HepG2 (cell line): Measurements from ENCODE around the gene CD244. TPM values are rescaled to one million over a fixed set of nuclear protein-coding genes. Genes with fewer than 3 reads are reported as not detected.

Source experiments
- ATAC-seq: fragments of 200-7000 bp; cut with Tn5 transposase; 3 replicates; pipeline ENCODE4 v1.9.1; 2020; ENCODE audit warnings: mild to moderate bottlenecking, moderate library complexity
- BruUV-seq: library from RNA; stranded (reverse); fragments of 400-500 nt; replicated peaks from 2 replicates; lab custom pipeline; 2021; lab: Mats Ljungman, UMichigan
- CTCF ChIA-PET: fragments of 300-600 bp; formaldehyde crosslinking; extraction: SDS; loops from one replicate; lab custom pipeline; 2021; ENCODE audit warnings: low total read pairs, inconsistent platforms, low intra/inter-chr PET ratio; lab: Yijun Ruan, JAX
- POLR2A ChIA-PET: fragments of 350-600 bp; sonication (Branson Sonifier 250); formaldehyde crosslinking; loops from one replicate; lab custom pipeline; 2020; ENCODE audit warnings: antibody characterized with exemption, inconsistent platforms; lab: Yijun Ruan, JAX
- DNase-seq: peaks from one replicate; pipeline ENCODE4 v3.0.0-alpha.2; 2015; ENCODE audit warnings: low spot score
- FAIRE-seq: peaks from 3 replicates; lab custom pipeline; 2011; peaks lifted over from hg19 to GRCh38; lab: Jason Lieb, UNC
- H2AFZ ChIP-seq: one replicate; pipeline ENCODE4 v1.6.1; 2011; ENCODE audit warnings: low read length, inconsistent platforms
- H3K27ac ChIP-seq: fragments of 300-600 bp; 3 replicates; pipeline ENCODE4 v1.8.0; 2011; ENCODE audit warnings: mixed run types, mild to moderate bottlenecking, mixed read lengths, low read length, inconsistent platforms; ENCODE audit not compliant: insufficient read depth; ENCODE audit errors: extremely low read length
- H3K27me3 ChIP-seq, 2 experiments: fragments of 200-600 bp in 1 of 2; 2 replicates in 1 of 2; 3 replicates in 1 of 2; pipeline versions ENCODE4 v1.6.0 to v1.8.0; 2011; ENCODE audit warnings: low read length in 2 of 2, mild to moderate bottlenecking in 2 of 2, moderate library complexity in 2 of 2, inconsistent platforms in 1 of 2; ENCODE audit not compliant: insufficient read depth in 2 of 2, control insufficient read depth in 1 of 2
- H3K36me3 ChIP-seq, 2 experiments: fragments of 200-600 bp in 1 of 2; replicated peaks in 1 of 2; 2 replicates in 1 of 2; 3 replicates in 1 of 2; pipeline versions ENCODE4 v1.5.1 to v1.8.0; 2011; ENCODE audit warnings: low read length in 2 of 2, inconsistent platforms in 1 of 2; ENCODE audit not compliant: insufficient read depth in 2 of 2, control insufficient read depth in 1 of 2
- H3K4me1 ChIP-seq: 2 replicates; pipeline ENCODE4 v1.5.1; 2012; ENCODE audit warnings: low read length, inconsistent platforms; ENCODE audit not compliant: insufficient read depth
- H3K4me2 ChIP-seq: 2 replicates; pipeline ENCODE4 v1.6.0; 2011; ENCODE audit warnings: low read depth, low read length, inconsistent platforms
- H3K4me3 ChIP-seq, 3 experiments: fragments of 200-600 bp in 1 of 3; sonication (generic), shearing (Covaris generic) in 1 of 3; replicated peaks in 1 of 3; 2 replicates each; pipeline ENCODE4 v1.5.1; 2011 to 2016; ENCODE audit warnings: low read length in 3 of 3, inconsistent platforms in 2 of 3, low read depth in 2 of 3, mild to moderate bottlenecking in 2 of 3, control low read depth in 1 of 3, mixed read lengths in 1 of 3; ENCODE audit not compliant: insufficient read depth in 1 of 3
- H3K79me2 ChIP-seq: one replicate; pipeline ENCODE4 v1.6.1; 2011; ENCODE audit warnings: low read length, inconsistent platforms; ENCODE audit not compliant: insufficient read depth
- H3K9ac ChIP-seq: 2 replicates; pipeline ENCODE4 v1.6.0; 2011; ENCODE audit warnings: mild to moderate bottlenecking, low read depth, low read length, inconsistent platforms; ENCODE audit not compliant: insufficient read depth
- H3K9me3 ChIP-seq: 2 replicates; pipeline ENCODE4 v1.5.1; 2012; ENCODE audit warnings: mild to moderate bottlenecking, low read length
- H4K20me1 ChIP-seq: 2 replicates; pipeline ENCODE4 v1.6.0; 2011; ENCODE audit warnings: inconsistent platforms, mild to moderate bottlenecking, low read length, moderate library complexity; ENCODE audit not compliant: insufficient read depth
- RAD51 ChIP-seq: fragments of 450-650 bp; IDR thresholded peaks from 2 replicates; pipeline ENCODE4 v1.6.1; 2016; ENCODE audit warnings: borderline replicate concordance
- SMAD1 ChIP-seq: sonication (generic); formaldehyde crosslinking; IDR thresholded peaks from 2 replicates; pipeline ENCODE4 v1.4.0; 2020; ENCODE audit warnings: missing genetic modification reagents, low read depth, mild to moderate bottlenecking, borderline replicate concordance
- ZNF557 ChIP-seq: sonication (generic); formaldehyde crosslinking; IDR thresholded peaks from 2 replicates; pipeline ENCODE4 v1.4.0; 2020; ENCODE audit warnings: missing genetic modification reagents
- WGBS: methylation state at CpG from one replicate; pipeline ENCODE4 v1.1.6; 2017; ENCODE audit warnings: low lambda C conversion rate; 5-methylcytosine and 5-hydroxymethylcytosine counted together
- in situ Hi-C: cut with HindIII; loops from 2 replicates; pipeline ENCODE4 v1.10.0; 2017; ENCODE audit warnings: low pct_unique_long_range_greater_than_20kb; ENCODE audit not compliant: extremely low pct_ligation_motif_present
- intact Hi-C: fragments of 100-400 bp; cut with micrococcal nuclease; formaldehyde crosslinking; loops from one replicate; pipeline ENCODE4 v1.10.0; 2022; ENCODE audit not compliant: unreplicated experiment
- polyA plus RNA-seq, 8 experiments: library from polyadenylated mRNA; depleted of rRNA in 3 of 8; stranded (reverse) in 7 of 8; unstranded in 1 of 8; fragments of >200 nt; fragmentation: Illumina TruSeq in 4 of 8; extraction: Trizol in 4 of 8; gene quantifications; 2 replicates each; pipeline versions ENCODE4 v1.2.1 to v1.2.3, GENCODE V29; 2011 to 2016; ENCODE audit warnings: low read depth in 4 of 8, missing spikeins in 1 of 8, mixed read lengths in 1 of 8; ENCODE audit not compliant: insufficient read depth in 1 of 8
- total RNA-seq, 5 experiments: library from RNA; depleted of rRNA; stranded (reverse); fragments of >200 nt; fragmentation: Illumina TruSeq; extraction: Trizol; gene quantifications; 2 replicates each; pipeline ENCODE4 v1.2.3, GENCODE V29; 2016; ENCODE audit warnings: low read depth in 1 of 5
- TF ChIP-seq, protein P1 (sequence below): sonication (generic); formaldehyde crosslinking; IDR thresholded peaks from 2 replicates; pipeline ENCODE4 v1.9.0; 2021; ENCODE audit warnings: missing genetic modification reagents, borderline replicate concordance
- TF ChIP-seq, protein P2 (sequence below): sonication (generic); formaldehyde crosslinking; IDR thresholded peaks from 2 replicates; pipeline ENCODE4 v1.5.1; 2020; ENCODE audit warnings: mild to moderate bottlenecking, missing genetic modification reagents, moderate library complexity
- TF ChIP-seq, protein P3 (sequence below): IDR thresholded peaks from 2 replicates; pipeline ENCODE4 v1.6.1; 2016; ENCODE audit warnings: low read depth, control low read depth
- TF ChIP-seq, protein P4 (sequence below): sonication (generic); formaldehyde crosslinking; IDR thresholded peaks from 2 replicates; pipeline ENCODE4 v1.4.0; 2020; ENCODE audit warnings: mild to moderate bottlenecking, missing genetic modification reagents
- TF ChIP-seq, protein P5 (sequence below): sonication (generic); formaldehyde crosslinking; IDR thresholded peaks from 2 replicates; pipeline ENCODE4 v1.4.0; 2020; ENCODE audit warnings: missing genetic modification reagents
- TF ChIP-seq, protein P6 (sequence below): sonication (generic); formaldehyde crosslinking; IDR thresholded peaks from 2 replicates; pipeline ENCODE4 v1.5.1; 2020; ENCODE audit warnings: missing genetic modification reagents, mild to moderate bottlenecking, borderline replicate concordance
- TF ChIP-seq, protein P7 (sequence below): sonication (generic); formaldehyde crosslinking; IDR thresholded peaks from 2 replicates; pipeline ENCODE4 v1.5.0; 2020; ENCODE audit warnings: missing genetic modification reagents
- TF ChIP-seq, protein P8 (sequence below): sonication (generic); formaldehyde crosslinking; IDR thresholded peaks from 2 replicates; pipeline ENCODE4 v1.4.0; 2020; ENCODE audit warnings: missing genetic modification reagents, mild to moderate bottlenecking, borderline replicate concordance

CD244 gene
- total and polyA plus RNA-seq, 2 of the 13 experiments (the other 11 are each of a cell fraction or from before 2014, with no cell fraction given), result 0.09 TPM; not detected in 1

DNA sequence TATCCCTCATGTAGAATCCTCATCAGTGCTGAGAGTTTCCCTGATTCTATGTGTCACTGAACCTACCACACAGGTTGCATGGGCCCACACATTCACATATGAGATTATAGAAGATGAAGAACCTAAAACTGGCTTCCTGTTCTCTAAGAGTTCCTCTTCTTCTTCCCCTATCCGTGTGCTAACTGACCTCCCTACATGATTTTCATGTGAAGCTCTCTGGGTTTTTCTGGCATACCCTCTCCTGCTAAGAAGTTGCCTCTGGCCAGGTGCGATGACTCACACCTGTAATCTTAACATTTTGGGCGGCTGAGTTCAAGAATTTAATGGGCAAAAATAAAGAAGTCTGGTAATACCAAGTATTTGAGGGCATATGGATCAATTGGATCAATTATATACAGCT is 5.5 kb upstream of the CD244 start:
- POLR2A ChIA-PET, result no interaction called here
- Histone ChIP-seq H3K4me1 (peaks cover 28% of the 10 kb centered on the region), H2AFZ (no peak overlapping the region), H3K36me3 (no peaks in the 10 kb centered on the region), H3K4me2 (no peak overlapping the region), H3K4me3 (no peak overlapping the region), H3K27ac (no peak overlapping the region), H4K20me1 (no peaks in the 10 kb centered on the region), H3K9ac (no peak overlapping the region), H3K9me3 (no peaks in the 10 kb centered on the region), H3K27me3 (no peaks in the 10 kb centered on the region), H3K79me2 (no peaks in the 10 kb centered on the region)
- DNase-seq, result no peak
- FAIRE-seq, result no peak
- intact Hi-C loops, result no loop called here
- no TSS peak for BruUV-seq
- ATAC-seq, result no peak
- in situ Hi-C loops, result no loop called here
- WGBS, result 55% methylated on average over 3 of the region's 3 CpGs
- CTCF ChIA-PET, result no interaction called here
- TF ChIP-seq, protein P1, sequence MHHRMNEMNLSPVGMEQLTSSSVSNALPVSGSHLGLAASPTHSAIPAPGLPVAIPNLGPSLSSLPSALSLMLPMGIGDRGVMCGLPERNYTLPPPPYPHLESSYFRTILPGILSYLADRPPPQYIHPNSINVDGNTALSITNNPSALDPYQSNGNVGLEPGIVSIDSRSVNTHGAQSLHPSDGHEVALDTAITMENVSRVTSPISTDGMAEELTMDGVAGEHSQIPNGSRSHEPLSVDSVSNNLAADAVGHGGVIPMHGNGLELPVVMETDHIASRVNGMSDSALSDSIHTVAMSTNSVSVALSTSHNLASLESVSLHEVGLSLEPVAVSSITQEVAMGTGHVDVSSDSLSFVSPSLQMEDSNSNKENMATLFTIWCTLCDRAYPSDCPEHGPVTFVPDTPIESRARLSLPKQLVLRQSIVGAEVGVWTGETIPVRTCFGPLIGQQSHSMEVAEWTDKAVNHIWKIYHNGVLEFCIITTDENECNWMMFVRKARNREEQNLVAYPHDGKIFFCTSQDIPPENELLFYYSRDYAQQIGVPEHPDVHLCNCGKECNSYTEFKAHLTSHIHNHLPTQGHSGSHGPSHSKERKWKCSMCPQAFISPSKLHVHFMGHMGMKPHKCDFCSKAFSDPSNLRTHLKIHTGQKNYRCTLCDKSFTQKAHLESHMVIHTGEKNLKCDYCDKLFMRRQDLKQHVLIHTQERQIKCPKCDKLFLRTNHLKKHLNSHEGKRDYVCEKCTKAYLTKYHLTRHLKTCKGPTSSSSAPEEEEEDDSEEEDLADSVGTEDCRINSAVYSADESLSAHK (CRISPR knock-in tag), result no peak
- TF ChIP-seq, protein P2, sequence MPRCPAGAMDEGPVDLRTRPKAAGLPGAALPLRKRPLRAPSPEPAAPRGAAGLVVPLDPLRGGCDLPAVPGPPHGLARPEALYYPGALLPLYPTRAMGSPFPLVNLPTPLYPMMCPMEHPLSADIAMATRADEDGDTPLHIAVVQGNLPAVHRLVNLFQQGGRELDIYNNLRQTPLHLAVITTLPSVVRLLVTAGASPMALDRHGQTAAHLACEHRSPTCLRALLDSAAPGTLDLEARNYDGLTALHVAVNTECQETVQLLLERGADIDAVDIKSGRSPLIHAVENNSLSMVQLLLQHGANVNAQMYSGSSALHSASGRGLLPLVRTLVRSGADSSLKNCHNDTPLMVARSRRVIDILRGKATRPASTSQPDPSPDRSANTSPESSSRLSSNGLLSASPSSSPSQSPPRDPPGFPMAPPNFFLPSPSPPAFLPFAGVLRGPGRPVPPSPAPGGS (CRISPR knock-in tag), result no peak
- TF ChIP-seq, protein P3, sequence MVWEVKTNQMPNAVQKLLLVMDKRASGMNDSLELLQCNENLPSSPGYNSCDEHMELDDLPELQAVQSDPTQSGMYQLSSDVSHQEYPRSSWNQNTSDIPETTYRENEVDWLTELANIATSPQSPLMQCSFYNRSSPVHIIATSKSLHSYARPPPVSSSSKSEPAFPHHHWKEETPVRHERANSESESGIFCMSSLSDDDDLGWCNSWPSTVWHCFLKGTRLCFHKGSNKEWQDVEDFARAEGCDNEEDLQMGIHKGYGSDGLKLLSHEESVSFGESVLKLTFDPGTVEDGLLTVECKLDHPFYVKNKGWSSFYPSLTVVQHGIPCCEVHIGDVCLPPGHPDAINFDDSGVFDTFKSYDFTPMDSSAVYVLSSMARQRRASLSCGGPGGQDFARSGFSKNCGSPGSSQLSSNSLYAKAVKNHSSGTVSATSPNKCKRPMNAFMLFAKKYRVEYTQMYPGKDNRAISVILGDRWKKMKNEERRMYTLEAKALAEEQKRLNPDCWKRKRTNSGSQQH (CRISPR knock-in tag), result no peak
- TF ChIP-seq RAD51 (no peak), SMAD1 (no peak), ZNF557 (CRISPR knock-in tag) (no peak)
- TF ChIP-seq, protein P4, sequence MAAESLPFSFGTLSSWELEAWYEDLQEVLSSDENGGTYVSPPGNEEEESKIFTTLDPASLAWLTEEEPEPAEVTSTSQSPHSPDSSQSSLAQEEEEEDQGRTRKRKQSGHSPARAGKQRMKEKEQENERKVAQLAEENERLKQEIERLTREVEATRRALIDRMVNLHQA (CRISPR knock-in tag), result no peak
- TF ChIP-seq, protein P5, sequence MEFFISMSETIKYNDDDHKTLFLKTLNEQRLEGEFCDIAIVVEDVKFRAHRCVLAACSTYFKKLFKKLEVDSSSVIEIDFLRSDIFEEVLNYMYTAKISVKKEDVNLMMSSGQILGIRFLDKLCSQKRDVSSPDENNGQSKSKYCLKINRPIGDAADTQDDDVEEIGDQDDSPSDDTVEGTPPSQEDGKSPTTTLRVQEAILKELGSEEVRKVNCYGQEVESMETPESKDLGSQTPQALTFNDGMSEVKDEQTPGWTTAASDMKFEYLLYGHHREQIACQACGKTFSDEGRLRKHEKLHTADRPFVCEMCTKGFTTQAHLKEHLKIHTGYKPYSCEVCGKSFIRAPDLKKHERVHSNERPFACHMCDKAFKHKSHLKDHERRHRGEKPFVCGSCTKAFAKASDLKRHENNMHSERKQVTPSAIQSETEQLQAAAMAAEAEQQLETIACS (CRISPR knock-in tag), result no peak
- TF ChIP-seq, protein P6, sequence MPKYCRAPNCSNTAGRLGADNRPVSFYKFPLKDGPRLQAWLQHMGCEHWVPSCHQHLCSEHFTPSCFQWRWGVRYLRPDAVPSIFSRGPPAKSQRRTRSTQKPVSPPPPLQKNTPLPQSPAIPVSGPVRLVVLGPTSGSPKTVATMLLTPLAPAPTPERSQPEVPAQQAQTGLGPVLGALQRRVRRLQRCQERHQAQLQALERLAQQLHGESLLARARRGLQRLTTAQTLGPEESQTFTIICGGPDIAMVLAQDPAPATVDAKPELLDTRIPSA (CRISPR knock-in tag), result no peak
- TF ChIP-seq, protein P7, sequence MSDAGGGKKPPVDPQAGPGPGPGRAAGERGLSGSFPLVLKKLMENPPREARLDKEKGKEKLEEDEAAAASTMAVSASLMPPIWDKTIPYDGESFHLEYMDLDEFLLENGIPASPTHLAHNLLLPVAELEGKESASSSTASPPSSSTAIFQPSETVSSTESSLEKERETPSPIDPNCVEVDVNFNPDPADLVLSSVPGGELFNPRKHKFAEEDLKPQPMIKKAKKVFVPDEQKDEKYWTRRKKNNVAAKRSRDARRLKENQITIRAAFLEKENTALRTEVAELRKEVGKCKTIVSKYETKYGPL, result no peak
- TF ChIP-seq, protein P8, sequence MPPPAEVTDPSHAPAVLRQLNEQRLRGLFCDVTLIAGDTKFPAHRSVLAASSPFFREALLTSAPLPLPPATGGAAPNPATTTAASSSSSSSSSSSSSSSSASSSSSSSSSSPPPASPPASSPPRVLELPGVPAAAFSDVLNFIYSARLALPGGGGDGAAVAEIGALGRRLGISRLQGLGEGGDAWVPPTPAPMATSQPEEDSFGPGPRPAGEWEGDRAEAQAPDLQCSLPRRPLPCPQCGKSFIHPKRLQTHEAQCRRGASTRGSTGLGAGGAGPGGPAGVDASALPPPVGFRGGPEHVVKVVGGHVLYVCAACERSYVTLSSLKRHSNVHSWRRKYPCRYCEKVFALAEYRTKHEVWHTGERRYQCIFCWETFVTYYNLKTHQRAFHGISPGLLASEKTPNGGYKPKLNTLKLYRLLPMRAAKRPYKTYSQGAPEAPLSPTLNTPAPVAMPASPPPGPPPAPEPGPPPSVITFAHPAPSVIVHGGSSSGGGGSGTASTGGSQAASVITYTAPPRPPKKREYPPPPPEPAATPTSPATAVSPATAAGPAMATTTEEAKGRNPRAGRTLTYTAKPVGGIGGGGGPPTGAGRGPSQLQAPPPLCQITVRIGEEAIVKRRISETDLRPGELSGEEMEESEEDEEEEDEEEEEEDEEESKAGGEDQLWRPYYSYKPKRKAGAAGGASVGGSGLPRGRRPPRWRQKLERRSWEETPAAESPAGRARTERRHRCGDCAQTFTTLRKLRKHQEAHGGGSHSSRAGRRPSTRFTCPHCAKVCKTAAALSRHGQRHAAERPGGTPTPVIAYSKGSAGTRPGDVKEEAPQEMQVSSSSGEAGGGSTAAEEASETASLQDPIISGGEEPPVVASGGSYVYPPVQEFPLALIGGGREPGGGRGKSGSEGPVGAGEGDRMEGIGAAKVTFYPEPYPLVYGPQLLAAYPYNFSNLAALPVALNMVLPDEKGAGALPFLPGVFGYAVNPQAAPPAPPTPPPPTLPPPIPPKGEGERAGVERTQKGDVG (CRISPR knock-in tag), result no peak
